Endothelial cell of umbilical vein (primary cell): Measurements from ENCODE around the gene EXD3. TPM values are rescaled to one million over a fixed set of nuclear protein-coding genes. Genes with fewer than 3 reads are reported as not detected.

ENCODE experiments used
- BruUV-seq: library from RNA; stranded (reverse); fragments of 400-500 nt; replicated peaks from 2 replicates; lab custom pipeline; 2021; lab: Mats Ljungman, UMichigan
- CTCF ChIA-PET: fragments of 300-600, 350-600 bp; sonication (Branson Sonifier 250); formaldehyde crosslinking; loops from one replicate; lab custom pipeline; 2021; ENCODE audit warnings: antibody characterized with exemption, inconsistent platforms; lab: Charles Lee
- POLR2A ChIA-PET: fragments of 300-600, 350-600 bp; sonication (Branson Sonifier 250); formaldehyde crosslinking; loops from one replicate; lab custom pipeline; 2021; ENCODE audit warnings: antibody characterized with exemption, inconsistent platforms; lab: Charles Lee
- DNase-seq: peaks from one replicate; pipeline ENCODE4 v3.0.0-alpha.2; 2011; ENCODE audit warnings: low read depth, low spot score
- FAIRE-seq: peaks from 2 replicates; lab custom pipeline; 2011; peaks lifted over from hg19 to GRCh38; lab: Jason Lieb, UNC
- H2AFZ ChIP-seq: 2 replicates; pipeline ENCODE4 v1.6.0; 2012; ENCODE audit warnings: low read depth, low read length, control low read depth, inconsistent platforms
- H3K27ac ChIP-seq: 2 replicates; pipeline ENCODE4 v1.5.1; 2011; ENCODE audit warnings: low read depth, mild to moderate bottlenecking, control low read depth, low read length, moderate library complexity; ENCODE audit not compliant: insufficient read depth
- H3K27me3 ChIP-seq, 2 experiments: 2 replicates each; pipeline versions ENCODE4 v1.6.0 to v1.6.1; 2011; ENCODE audit warnings: low read length in 2 of 2, mixed read lengths in 1 of 2; ENCODE audit not compliant: control insufficient read depth in 2 of 2, insufficient read depth in 2 of 2
- H3K36me3 ChIP-seq, 2 experiments: 2 replicates in 1 of 2; 3 replicates in 1 of 2; pipeline ENCODE4 v1.5.1; 2011; ENCODE audit warnings: low read length in 2 of 2, mild to moderate bottlenecking in 1 of 2, moderate library complexity in 1 of 2; ENCODE audit not compliant: control insufficient read depth in 2 of 2, insufficient read depth in 2 of 2; ENCODE audit errors: extremely low read depth in 1 of 2
- H3K4me1 ChIP-seq: 3 replicates; pipeline ENCODE4 v1.5.1; 2011; ENCODE audit warnings: mild to moderate bottlenecking, low read length; ENCODE audit not compliant: control insufficient read depth, insufficient read depth; ENCODE audit errors: extremely low read depth
- H3K4me2 ChIP-seq: 2 replicates; pipeline ENCODE4 v1.6.1; 2011; ENCODE audit warnings: low read length, control low read depth, mixed read lengths; ENCODE audit not compliant: insufficient read depth
- H3K4me3 ChIP-seq, 3 experiments: fragments of 200-600 bp in 1 of 3; sonication (generic), shearing (Covaris generic) in 1 of 3; replicated peaks in 1 of 3; 2 replicates each; pipeline ENCODE4 v1.5.1; 2011 to 2016; ENCODE audit warnings: control low read depth in 3 of 3, low read length in 3 of 3, mild to moderate bottlenecking in 2 of 3, inconsistent platforms in 1 of 3, low read depth in 1 of 3, moderate library complexity in 1 of 3; ENCODE audit not compliant: insufficient read depth in 1 of 3
- H3K79me2 ChIP-seq: 2 replicates; pipeline ENCODE4 v1.6.0; 2012; ENCODE audit warnings: low read length, inconsistent platforms; ENCODE audit not compliant: control insufficient read depth, insufficient read depth
- H3K9ac ChIP-seq: replicated peaks from 2 replicates; pipeline ENCODE3; 2011; ENCODE audit warnings: low read length, control low read depth; ENCODE audit not compliant: insufficient read depth; ENCODE audit errors: extremely low read depth
- H3K9me1 ChIP-seq: replicated peaks from 3 replicates; pipeline ENCODE4 v1.6.0; 2011; ENCODE audit warnings: mild to moderate bottlenecking, low read length; ENCODE audit not compliant: control insufficient read depth, insufficient read depth; ENCODE audit errors: extremely low read depth
- H3K9me3 ChIP-seq: replicated peaks from 2 replicates; pipeline ENCODE4 v1.5.1; 2012; ENCODE audit warnings: low read length, inconsistent platforms; ENCODE audit not compliant: control insufficient read depth, insufficient read depth
- H4K20me1 ChIP-seq: replicated peaks from 2 replicates; pipeline ENCODE3; 2011; ENCODE audit warnings: mild to moderate bottlenecking, low read length; ENCODE audit not compliant: control insufficient read depth, insufficient read depth; ENCODE audit errors: extremely low read depth
- EZH2 ChIP-seq: IDR thresholded peaks from 2 replicates; pipeline ENCODE4 v1.6.1; 2012; ENCODE audit warnings: borderline replicate concordance, low read depth, mild to moderate bottlenecking, moderate library complexity, low read length, inconsistent platforms; ENCODE audit not compliant: severe bottlenecking
- FOS ChIP-seq: IDR thresholded peaks from 2 replicates; pipeline ENCODE4 v1.6.1; 2011; ENCODE audit warnings: mild to moderate bottlenecking, low read length, moderate library complexity, borderline replicate concordance; ENCODE audit not compliant: insufficient read depth
- GATA2 ChIP-seq: IDR thresholded peaks from 2 replicates; pipeline ENCODE4 v1.7.0; 2011; ENCODE audit warnings: low read depth, mild to moderate bottlenecking, moderate library complexity, mixed read lengths, low read length; ENCODE audit not compliant: insufficient read length, insufficient read depth
- JUN ChIP-seq: IDR thresholded peaks from 2 replicates; pipeline ENCODE4 v1.6.1; 2011; ENCODE audit warnings: borderline replicate concordance, low read depth; ENCODE audit not compliant: insufficient read length, insufficient read depth
- MYC ChIP-seq: IDR thresholded peaks from one replicate; pipeline ENCODE4 v1.6.1; 2011; ENCODE audit warnings: mild to moderate bottlenecking, low read depth, low read length
- POLR2A ChIP-seq: IDR thresholded peaks from 2 replicates; pipeline ENCODE4 v1.6.1; 2012; ENCODE audit warnings: low read depth, mild to moderate bottlenecking, control low read depth, low read length
- POLR2AphosphoS5 ChIP-seq: IDR thresholded peaks from 2 replicates; pipeline ENCODE4 v1.6.1; 2012; ENCODE audit warnings: low read depth, mild to moderate bottlenecking, control low read depth, low read length, moderate library complexity; ENCODE audit not compliant: insufficient read depth
- dilution Hi-C: fragments of 300-500 bp; cut with MboI; formaldehyde crosslinking; loops from one replicate; pipeline ENCODE4 v1.15.0; 2019; ENCODE audit warnings: low sequenced_read_pairs; ENCODE audit not compliant: extremely low pct_ligation_motif_present
- intact Hi-C: fragments of 100-400 bp; cut with micrococcal nuclease; formaldehyde crosslinking; loops from one replicate; pipeline ENCODE4 v1.10.0; 2022
- polyA plus RNA-seq, 4 experiments: library from polyadenylated mRNA; depleted of rRNA in 3 of 4; stranded (reverse) in 3 of 4; unstranded in 1 of 4; fragments of >200 nt; gene quantifications; 2 replicates each; pipeline versions ENCODE4 v1.2.1 to v1.2.3, GENCODE V29; 2011 to 2012; ENCODE audit warnings: missing spikeins in 1 of 4
- total RNA-seq: library from RNA; stranded (reverse); gene quantifications from 2 replicates; pipeline ENCODE4 v1.2.3, GENCODE V29; 2021
- TF ChIP-seq, protein P1 (sequence below): IDR thresholded peaks from 2 replicates; pipeline ENCODE4 v1.6.1; 2011; ENCODE audit not compliant: insufficient read depth, insufficient read length
- TF ChIP-seq, protein P2 (sequence below), 2 donors: IDR thresholded peaks; 1 replicate in 1 of 2; 2 replicates in 1 of 2; pipeline ENCODE4 v1.5.1; 2011; ENCODE audit warnings: low read length in 2 of 2, mild to moderate bottlenecking in 2 of 2, moderate library complexity in 2 of 2, control low read depth in 1 of 2, inconsistent platforms in 1 of 2, low read depth in 1 of 2; ENCODE audit not compliant: insufficient read depth in 1 of 2; ENCODE audit errors: extremely low read depth in 1 of 2

The EXD3 gene
- total and polyA plus RNA-seq, 2 donors (not counting 3 experiments of a cell fraction or from before 2014, with no cell fraction given): 17.7 to 30.3 TPM

DNA sequence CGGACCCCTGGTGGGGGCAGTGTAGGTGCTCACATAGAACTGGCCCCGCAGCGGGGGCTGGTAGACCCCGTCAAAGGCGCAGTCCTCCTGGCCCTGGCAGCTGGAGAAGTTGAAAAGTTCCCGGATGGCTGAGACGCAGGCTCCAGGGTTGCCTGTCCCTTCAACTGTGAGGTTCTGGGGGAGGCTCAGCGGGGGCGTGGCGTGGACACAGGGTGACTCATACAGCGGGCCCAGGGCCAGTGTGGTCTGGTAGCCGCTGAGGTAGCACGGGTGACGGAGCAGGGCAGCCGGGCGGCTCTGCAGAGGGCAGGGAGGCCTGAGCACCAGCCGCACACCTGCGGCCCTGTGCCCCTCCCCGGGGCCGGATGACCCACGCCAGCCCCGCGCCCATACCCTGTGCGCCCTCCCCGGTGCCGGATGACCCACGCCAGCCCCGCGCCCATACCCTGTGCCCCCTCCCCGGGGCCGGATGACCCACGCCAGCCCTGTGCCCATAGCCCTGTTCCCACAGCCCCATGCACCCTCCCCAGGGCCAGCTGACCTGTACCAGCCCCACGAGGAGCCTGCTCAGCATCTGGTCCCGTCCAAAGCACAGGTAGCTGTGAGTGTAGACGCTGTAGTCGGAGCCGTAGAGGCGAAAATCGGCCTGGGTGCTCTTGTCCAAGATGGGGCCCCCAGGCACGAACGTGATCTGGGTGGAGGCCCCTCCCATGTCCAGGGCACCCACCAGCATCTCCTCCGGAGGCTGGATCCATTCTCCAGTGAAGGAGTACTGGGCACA lies 13.2 kb upstream of the EXD3 start:
- POLR2A ChIA-PET: no interaction called here
- FAIRE-seq: peak; percentile 37
- Histone ChIP-seq H3K9me1 (no peaks in the 10 kb centered on the region), H3K27me3 (no peaks in the 10 kb centered on the region), H4K20me1 (no peaks in the 10 kb centered on the region), H3K9ac (no peak overlapping the region), H3K36me3 (no peaks in the 10 kb centered on the region), H3K27ac (no peak overlapping the region), H3K79me2 (no peaks in the 10 kb centered on the region), H3K4me3 (no peak overlapping the region), H3K4me2 (no peak overlapping the region), H2AFZ (no peak overlapping the region), H3K9me3 (no peaks in the 10 kb centered on the region), H3K4me1 (no peaks in the 10 kb centered on the region)
- TF ChIP-seq POLR2A: no peak
- TF ChIP-seq, protein P1, sequence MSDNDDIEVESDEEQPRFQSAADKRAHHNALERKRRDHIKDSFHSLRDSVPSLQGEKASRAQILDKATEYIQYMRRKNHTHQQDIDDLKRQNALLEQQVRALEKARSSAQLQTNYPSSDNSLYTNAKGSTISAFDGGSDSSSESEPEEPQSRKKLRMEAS: no peak
- TF ChIP-seq FOS: peak; percentile 52
- DNase-seq: no peak
- dilution Hi-C loops (no loop called here), intact Hi-C loops (no loop called here)
- BruUV-seq: no TSS peak
- CTCF ChIA-PET: interaction anchor here (0.5 to 1.6 kb wide), 3 partner anchors 12 to 13 kb away, joined by 3 to 11 read pairs (median 3); partner anchors contain the start of genes EXD3 and NOXA1

- Histone ChIP-seq H2AFZ (no peak overlapping the region), H3K4me1 (no peaks in the 10 kb centered on the region), H3K27me3 (no peaks in the 10 kb centered on the region), H3K27ac (no peak overlapping the region), H3K36me3 (no peaks in the 10 kb centered on the region), H3K79me2 (no peaks in the 10 kb centered on the region), H3K4me2 (no peak overlapping the region), H4K20me1 (no peaks in the 10 kb centered on the region), H3K4me3 (no peak overlapping the region), H3K9me3 (no peaks in the 10 kb centered on the region), H3K9ac (no peak overlapping the region), H3K9me1 (no peaks in the 10 kb centered on the region)
- POLR2A ChIA-PET: no interaction called here
- intact Hi-C loops: no loop called here
- CTCF ChIA-PET: interaction anchor here (0.5 to 4.5 kb wide), 2 partner anchors 12 to 13 kb away, joined by 3 to 28 read pairs; partner anchors contain the start of genes EXD3 and NOXA1
- dilution Hi-C loops: no loop called here
- BruUV-seq: no TSS peak
- FAIRE-seq (no peak), DNase-seq (no peak)
- TF ChIP-seq POLR2A (no peak), EZH2 (no peak), POLR2AphosphoS5 (no peak), JUN (no peak), FOS (no peak), GATA2 (no peak), MYC (no peak)
- TF ChIP-seq, protein P2, sequence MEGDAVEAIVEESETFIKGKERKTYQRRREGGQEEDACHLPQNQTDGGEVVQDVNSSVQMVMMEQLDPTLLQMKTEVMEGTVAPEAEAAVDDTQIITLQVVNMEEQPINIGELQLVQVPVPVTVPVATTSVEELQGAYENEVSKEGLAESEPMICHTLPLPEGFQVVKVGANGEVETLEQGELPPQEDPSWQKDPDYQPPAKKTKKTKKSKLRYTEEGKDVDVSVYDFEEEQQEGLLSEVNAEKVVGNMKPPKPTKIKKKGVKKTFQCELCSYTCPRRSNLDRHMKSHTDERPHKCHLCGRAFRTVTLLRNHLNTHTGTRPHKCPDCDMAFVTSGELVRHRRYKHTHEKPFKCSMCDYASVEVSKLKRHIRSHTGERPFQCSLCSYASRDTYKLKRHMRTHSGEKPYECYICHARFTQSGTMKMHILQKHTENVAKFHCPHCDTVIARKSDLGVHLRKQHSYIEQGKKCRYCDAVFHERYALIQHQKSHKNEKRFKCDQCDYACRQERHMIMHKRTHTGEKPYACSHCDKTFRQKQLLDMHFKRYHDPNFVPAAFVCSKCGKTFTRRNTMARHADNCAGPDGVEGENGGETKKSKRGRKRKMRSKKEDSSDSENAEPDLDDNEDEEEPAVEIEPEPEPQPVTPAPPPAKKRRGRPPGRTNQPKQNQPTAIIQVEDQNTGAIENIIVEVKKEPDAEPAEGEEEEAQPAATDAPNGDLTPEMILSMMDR (IDR thresholded peaks at IDR 0.05; ENCODE audit: extremely low read depth in 1 of 2, insufficient read depth in 1 of 2, low read depth in 1 of 2, low read length in 2 of 2): no peak
- TF ChIP-seq, protein P1: no peak
Measured at GRCh38 chr9:137435381-137435891, 12.5 kb upstream of the EXD3 start.
